Activated CD4-positive, CD25-positive, alpha-beta regulatory T cell (primary cell): ENCODE measurements around the gene HJURP.

ENCODE experiments used
- DNase-seq, 4 experiments: peaks; one replicate each; lab custom pipeline; 2025; lab: John Stamatoyannopoulos, UW

Gene HJURP

DNA sequence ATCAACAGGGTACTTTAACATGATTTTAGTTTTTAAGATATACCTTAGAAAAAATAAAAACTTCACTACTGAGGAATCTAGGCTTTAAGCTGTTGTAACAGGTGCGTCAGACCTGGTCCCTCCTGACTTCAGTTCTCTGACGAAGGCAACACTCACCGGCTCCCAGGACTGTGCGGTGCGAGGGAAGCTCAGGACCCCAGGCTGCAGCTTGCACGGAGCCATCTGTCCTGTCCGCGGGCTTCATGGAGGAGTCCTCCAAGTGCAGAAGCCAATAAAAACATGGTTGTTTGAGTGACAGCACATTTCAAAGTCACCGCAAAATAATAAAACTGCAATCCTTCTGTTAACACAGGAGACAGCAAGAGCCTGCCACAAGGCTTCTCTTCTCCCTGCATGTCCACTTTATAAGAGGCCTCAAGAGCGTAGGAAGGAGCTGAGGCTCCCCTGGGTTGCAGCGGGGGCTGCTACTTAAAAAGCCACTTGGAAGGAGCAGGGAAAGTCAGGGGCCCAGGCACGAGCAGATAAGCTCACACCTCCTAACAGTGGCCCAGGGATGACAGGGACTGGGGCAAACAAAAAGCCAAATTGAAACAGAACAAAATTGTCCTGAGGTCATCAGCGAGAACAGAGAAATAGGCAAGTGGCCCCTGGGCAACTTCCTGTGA lies 4.6 kb downstream of the HJURP start:
- DNase-seq = no peak

DNA sequence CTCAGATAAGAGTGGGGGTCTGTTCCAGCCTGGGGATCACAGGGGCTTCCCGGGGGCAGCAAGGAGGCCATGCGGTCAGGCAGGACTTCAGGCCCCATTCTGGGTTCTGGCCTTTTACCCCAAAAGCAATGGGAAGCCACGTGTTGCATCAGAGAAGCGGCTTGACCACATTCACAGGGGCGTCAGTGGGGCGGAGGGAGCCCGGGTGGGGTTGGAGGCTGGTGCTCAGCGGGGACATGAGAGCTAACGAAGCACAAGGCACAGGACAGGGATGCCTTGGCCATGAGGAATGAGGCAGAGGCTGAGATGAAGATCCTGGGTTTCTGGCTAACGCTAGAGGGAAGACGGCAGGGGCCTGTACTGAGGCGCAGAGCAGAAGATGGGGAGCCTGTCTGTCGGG lies 6.1 kb downstream of the HJURP start:
- DNase-seq = no peak

DNA sequence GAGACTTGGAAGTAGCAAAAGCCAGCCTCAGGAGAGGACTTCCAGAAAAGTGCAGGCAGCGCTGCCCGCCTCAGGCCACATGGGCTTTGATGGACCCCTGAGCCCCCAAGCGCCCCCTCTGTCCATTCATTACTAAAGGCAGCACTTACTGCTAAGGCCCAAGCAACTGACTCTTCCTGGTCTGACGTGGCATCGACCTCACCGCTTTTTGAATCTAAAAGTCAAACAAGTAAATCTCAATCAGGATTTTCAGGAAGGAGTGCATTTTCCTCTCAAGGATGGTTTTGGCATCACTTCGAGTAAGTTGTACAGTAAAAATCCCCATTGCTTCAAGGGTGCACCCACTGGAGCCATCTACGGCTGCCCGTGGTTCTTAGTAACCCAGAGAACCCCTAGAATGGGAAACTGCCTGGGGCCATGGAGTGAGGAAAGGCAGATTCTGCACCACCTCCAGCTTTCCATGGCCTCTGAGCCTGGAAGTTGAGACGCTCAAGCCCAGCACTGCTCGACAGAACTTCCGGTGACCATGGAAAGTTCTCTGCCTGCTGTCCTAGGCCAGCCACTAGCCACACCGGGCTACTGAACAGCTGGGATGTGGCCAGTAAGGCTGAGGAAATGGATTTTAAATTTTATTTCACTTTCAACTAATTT lies 7.0 kb downstream of the HJURP start:
- DNase-seq = no peak

DNA sequence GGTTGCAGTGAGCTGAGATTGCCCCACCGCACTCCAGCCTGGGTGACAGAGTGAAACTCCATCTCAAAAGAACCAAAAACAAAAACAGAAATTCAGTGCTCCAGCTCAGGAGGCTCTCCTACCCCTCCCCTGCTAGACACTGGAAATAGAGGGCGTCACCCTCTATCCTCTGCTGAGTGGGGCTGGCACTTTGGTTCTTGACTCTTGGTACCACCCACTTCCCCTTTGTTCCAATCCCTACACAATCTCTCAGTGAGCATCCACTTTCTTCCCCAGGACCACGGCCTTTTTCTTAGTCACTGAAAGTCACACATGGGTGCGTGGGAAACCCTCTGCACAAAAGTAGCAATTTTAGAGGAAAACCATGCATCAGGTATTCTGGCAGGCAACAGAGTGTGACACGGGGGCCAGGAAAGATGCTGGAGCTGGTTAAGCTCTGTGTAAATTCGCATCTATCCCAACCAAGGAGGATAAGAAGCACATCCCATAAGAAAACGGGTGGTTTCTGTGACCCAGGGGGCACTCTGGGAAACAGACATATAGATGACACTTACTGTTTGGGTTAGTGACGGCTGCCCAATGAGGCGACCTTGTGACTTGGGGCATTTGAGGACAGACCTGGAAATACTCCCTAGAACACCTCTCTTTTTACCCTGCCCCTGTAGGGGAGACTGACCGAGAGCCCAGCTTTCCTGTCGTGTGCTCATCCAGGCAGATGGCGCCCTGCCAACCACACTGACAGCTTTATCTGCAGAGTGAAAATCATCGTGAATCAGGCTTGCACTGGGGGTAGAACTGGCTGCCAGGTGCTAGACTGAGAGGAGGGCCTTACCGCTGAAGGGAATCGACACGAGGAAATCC lies 7.7 kb downstream of the HJURP start:
- no peak for DNase-seq

DNA sequence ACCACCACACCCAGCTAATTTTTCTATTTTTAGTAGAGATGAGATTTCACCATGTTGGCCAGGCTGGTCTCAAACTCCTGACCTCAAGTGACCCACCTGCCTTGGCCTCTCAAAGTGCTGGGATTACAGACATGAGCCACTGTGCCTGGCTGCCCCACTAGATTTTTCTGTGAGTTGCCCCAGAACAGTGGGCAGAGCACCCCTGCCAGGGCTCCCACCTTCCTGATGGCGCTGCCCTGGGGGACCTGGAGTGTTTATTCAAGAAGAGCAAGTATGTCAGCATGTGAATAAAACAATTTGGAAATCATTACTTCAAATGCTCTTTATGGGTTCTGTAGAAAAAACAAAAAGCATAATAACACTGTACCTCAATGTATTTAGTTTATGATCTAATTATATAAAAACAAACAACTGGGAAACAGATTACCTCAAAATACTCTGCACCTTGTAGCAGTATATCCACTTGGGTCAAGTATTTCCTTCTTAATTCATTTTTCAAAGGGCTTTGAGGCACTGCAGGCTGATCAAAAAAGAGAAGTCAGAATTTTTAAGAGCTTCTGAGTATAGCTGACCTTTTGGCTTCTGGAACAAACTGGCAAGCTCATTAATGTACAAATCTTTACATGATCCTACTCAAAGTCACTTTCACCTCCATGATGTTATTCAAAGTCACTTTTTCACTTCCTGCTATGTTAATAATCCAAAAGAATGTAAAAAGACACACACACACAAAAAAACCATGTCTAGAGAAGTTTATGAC lies 8.9 kb downstream of the HJURP start:
- no peak for DNase-seq

DNA sequence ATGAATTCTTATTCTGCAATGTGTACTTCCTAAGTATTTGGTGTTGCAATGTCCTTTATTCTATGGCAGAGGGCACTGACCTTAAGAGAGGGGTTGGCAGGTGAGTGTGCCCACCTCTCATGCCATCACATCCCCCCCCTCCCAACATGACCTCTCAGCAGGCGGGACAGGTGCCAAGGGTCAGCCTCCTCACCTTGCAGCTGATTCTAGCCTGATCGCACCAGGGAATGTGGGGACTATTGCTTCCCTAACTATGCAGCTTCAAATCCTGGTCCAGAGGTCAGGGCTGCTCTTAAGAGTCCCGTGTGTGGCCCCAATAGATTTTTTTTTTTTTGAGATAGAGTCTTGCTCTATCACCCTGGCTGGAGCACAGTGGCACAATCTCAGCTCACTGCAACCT lies 9.5 kb downstream of the HJURP start:
- no peak for DNase-seq

DNA sequence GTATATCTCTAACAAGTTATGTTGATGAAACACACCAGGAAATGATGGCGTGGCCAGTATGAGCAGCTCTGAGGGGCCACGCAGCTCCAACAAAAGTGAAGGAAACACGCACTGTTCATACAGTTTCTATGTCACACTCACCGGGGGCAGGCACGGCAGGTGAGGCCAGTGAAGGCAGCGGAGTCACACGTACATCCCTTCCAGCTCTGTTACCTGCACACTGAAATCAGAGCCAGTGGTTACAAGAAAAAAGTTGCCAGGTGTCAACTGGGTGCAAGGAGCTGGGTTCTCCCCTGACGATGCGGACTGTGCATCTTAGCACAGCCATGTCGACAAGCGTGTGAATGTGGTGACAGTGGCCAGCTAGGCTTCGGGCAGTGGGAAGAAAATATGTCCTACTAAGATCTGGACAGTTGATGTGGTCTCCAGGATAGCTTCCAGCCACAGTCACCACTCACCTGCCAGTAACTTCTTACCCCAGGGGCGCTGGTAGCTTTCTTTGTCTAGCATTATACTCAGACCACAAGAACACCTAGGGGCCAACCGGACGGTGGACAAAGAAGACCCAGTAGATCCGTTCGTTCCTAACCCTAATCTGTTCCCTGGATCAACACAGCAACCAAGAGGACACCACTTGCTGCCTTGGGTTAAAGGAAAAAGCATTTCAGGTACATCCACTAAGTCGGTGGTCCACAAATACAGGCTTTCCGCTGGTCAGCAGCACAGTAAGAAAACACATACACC lies 10.1 kb downstream of the HJURP start:
- DNase-seq = no peak

DNA sequence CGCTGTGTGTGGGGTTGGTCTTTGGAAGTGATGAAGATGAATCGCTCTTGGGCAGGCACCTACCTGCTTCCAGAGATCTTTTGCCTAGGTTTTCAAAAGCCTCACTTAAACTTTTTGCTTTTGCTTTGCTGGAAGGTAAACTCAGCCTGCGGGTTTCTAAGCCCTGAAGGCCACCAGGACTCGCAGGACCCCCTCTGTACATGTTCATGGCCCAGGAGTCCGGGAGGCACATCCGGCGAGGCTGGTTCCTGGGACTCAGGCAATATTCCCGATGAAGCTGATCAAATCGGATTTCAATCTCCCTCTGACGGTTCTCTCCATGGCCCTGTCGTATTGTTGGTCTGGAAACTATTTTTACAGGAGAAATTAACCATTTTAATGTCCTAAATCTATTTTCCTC lies 13.2 kb downstream of the HJURP start:
- no peak for DNase-seq

DNA sequence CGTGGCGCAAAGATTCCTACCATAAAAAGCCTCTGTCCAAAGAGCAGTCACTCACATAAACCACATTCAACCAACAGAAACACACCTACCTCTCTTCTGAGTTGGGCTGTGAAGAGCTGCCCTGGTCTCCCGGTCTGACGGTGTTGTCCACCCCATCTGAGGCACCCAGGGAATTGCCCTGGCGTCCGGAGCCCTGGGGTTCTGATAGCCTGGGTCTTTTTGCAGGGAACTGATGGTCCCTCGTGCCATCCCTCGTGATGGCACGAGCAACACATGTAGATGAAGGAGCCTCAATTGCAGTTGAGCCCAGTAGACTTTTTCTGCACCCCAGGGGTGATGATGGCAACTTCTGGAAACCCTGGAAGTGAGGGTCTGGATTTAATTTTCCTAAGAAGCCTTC lies 13.8 kb downstream of the HJURP start:
- DNase-seq = no peak

DNA sequence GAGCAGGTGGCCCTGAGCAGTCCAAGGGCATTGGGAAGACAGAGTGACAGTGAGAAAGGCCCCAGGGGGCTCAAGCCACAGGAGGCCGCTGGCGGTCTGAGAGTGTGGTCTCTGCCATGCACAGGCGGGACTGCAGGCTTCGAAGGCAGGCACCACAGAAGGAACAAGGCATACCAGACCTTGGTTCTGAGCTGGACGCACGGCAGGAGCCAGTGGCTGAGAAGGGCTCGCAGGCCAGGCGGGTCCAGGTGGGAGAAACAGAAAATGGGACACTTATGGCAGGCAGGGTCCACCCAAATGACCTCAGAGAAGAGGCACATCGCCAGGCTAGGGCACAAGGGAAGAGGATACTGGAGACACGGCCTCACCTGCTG lies 14.9 kb downstream of the HJURP start:
- DNase-seq = no peak

DNA sequence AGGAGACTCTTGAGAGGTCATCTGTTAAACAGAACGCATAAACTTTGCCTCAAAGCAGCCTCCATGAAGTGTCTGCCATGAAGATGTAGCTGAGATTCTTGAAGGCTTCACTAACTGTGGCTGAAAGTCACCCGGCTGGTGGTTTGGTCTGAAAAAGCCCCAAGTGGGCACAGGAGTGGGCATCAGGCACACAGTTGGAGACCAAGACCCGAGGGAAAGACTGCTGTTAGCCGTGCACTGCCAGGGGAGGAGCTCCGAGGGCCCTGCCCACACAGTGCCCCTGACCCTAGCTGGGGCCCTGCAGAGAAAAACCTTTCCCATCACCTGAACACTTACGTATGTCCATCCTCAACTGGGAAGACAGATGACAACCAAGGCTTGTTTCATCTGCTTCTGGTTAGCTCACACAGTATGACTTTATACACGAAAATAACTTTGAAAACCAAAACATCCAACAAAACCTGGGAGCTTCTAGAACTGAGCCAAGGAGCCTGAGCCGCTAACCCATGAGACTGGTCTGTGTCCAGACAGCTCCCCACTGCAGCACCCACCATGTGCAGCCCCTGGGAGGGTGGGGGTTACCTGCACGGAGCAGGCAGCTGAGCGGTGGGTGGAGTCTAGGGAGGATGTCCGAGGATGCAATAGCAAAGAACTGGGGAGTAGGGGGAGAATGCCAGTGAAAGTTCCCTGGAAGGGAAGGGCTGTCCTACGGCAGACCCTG lies 15.4 kb downstream of the HJURP start:
- DNase-seq = no peak

DNA sequence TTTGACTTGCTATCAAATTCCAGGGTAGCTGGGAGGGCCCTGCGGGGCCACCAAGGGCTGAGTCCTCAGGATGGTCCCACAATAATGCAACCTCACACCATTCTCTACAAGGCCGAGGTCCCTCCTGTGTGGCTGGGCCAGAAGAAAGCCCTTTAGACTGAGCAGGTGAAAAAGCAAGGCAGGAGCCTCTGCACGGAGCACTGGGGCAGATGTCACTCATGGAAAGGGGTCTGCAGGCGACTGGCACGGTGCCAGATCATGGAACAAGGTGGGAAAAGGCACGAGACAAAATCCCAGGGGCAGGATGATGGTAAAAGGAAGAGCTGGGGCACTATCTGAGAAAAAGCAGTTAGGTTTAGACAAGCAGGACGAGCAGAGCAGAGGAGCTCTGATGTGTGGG lies 16.1 kb downstream of the HJURP start:
- no peak for DNase-seq

DNA sequence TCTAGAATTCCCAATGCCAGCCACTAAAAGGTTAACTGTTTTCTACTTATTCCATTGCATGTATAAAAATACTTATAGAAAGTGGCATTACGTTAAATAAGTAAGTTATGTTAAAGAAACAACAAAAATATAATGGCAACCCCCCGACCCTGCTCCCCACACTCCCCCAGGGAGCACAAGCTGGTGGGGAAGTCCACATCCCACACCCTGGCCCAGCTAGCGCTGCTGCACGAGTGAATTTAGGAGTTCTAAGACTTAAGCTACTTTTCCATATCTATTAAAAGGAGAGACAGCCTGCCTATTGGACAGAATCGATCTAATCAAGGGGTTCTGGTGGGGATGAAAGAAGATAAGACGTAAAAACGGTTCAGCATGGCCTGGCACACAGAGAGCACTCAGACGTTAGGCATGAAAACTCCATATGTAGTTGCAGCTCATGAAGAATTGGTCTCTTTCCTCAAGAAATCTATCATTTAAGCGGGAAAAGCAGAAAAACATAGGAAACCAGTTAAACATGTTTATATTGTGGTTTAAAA lies 16.6 kb downstream of the HJURP start:
- no peak for DNase-seq

DNA sequence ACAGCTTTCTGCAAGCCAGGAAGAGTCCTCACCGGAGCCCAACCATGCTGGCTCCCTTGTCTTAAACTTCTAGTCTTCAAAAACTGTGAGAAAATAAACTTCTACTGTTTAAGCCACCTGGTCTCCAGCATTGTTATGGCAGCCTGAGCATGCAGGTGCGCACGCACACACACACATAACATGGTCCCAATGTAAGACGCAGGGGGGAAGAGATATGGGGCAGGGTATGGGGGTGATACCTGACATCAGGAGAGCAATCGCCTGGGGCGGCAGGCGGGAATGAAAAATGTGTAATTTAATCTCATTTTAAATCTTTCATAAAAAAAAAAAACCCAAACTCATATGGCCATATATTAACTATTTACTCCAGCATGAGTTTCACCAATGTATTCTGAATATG lies 18.0 kb downstream of the HJURP start:
- DNase-seq = no peak

DNA sequence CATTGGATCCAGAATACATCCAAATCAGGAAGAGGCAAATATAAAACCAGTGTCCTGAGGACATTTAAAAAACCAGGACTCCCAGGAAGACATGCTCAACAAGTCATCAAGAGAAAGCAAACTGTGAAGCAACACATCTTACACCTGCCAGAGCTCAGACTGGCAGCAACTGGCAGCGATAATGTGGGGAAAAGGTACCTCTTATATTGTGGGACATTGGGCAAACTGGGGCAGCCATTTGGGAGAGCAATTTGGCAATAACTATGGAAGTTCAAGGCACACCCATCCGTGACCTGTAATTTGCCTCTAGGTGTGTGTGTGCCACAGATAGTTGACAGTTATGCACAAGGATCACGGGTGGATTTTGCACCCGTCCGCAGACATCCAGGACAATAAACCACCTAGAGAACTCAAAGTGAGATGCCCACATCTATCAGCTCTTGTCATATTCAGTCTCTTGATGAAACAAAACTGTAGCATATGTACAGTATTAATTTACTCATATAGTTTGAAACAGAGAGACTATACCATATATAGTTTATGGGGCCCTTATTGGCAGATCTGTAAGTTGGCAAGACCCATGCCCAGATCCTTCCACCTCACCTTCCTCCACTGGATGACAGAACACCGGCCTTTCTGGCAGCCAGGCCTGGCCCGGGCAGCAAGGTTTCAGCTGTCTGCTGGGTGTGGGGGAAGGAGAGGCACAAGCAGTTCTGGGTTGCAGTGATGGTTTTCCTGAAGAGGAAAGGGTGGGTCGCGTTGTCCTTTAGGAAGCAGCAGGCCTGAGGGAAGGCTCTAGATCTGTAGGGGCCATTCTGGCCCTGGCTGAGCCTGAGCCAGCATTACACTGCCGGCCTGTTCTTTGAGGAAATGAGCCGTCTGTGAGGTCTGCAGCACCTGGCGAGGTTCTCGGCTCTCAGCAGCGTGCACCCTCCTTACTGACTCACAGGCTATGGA lies 18.8 kb downstream of the HJURP start:
- DNase-seq = no peak

DNA sequence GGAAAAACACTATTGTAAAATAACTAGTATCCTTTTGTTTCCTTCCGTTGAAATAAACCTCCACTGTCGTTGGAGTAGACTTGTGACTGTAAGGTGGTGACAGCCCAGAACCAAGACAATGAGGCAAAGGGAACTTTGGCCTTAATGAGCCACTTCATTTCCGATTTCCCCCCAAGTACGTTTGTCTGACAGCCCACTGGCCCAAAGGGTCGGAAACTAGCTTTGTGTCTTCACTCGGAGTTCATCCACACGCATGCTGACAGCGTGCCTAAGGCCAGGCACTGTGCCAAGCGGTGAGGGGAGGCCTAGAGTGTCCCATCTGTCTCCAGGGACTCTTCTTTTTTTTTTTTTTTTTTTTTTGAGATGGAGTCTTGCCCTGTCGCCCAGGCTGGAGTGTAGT lies 21.0 kb downstream of the HJURP start:
- DNase-seq = no peak

DNA sequence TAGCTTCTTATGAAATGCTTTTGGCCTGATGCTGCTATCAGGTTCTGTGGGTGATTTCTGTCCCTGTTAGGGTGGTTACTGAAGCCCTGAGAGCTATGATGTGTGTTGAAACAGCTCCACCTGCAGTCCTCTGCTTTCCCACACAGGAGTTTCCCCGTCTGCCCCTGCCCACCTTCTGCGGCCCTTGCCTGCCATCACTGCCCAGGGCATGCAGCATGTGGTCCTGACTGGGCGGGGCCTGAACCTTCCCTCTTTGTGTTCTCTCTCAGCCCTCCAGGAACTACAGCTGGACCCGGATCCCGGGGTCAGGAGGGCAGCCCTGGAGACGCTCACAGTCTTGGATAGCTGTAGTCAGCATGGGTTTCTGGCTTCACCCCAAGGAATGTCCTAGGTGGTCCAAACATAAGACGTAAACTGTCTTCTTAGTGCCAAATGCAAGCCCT lies 21.4 kb downstream of the HJURP start:
- no peak for DNase-seq

DNA sequence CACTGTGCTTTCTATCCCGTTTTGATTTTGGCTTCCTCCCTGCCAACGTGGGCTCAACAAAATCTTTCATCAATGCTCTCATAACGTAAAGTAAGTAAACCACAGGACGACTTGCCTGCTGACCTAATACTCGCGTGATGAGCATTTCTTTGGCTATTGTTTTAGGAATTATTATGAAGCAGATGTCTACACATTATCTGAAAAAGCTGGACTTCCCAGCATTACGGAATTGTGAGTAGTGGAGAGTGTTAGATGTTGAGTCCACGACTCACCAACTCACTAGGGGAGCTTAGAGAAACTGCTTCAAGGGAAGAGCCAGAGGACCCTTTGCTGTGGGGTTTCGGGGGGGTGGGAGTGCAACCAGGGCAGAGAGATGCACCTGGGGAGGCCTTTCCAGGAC lies 21.9 kb downstream of the HJURP start:
- DNase-seq = no peak

DNA sequence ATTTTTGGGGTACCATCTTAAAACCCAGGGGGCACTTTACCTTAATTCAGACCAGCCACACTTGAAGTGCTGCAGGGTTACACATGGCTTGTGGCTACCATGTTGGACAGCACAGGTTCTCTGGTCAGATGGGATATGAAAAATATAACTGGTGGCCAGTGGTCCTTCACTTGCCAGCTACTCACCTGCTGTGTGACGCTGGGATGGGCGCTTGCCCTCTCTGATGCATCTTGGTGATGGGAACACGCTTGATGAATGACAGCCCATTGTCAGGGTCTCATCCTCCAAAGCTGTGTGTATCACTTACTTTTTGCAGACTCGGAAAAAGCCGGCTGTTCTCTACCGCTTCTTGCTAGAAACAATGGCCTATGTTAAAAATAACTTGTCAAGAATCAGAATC lies 22.5 kb downstream of the HJURP start:
- no peak for DNase-seq
